WTC11 (cell line): Measurements from ENCODE around the gene PSMA1.

Experiments
- EMX1 ChIP-seq: fragments of 250-450 bp; sonication (Bioruptor Pico); IDR thresholded peaks from 2 replicates; pipeline ENCODE4 v1.8.0; 2021; ENCODE audit warnings: mild to moderate bottlenecking
- IRF2 ChIP-seq: sonication (generic); formaldehyde crosslinking; IDR thresholded peaks from 2 replicates; pipeline ENCODE4 v1.8.0; 2022; ENCODE audit warnings: low read depth, missing genetic modification reagents, borderline replicate concordance
- JUN ChIP-seq: sonication (generic); formaldehyde crosslinking; IDR thresholded peaks from 2 replicates; pipeline ENCODE4 v1.8.0; 2023; ENCODE audit warnings: mild to moderate bottlenecking, missing genetic modification reagents
- NR1H2 ChIP-seq: sonication (generic); formaldehyde crosslinking; IDR thresholded peaks from 2 replicates; pipeline ENCODE4 v1.9.0; 2021; ENCODE audit warnings: mild to moderate bottlenecking, moderate library complexity, missing genetic modification reagents
- TCF7 ChIP-seq: sonication (generic); formaldehyde crosslinking; IDR thresholded peaks from 2 replicates; pipeline ENCODE4 v1.8.0; 2022; ENCODE audit warnings: mild to moderate bottlenecking, low read depth, missing genetic modification reagents, moderate library complexity
- ZNF671 ChIP-seq: fragments of 250-450 bp; sonication (Bioruptor Pico); IDR thresholded peaks from 2 replicates; pipeline ENCODE4 v1.8.0; 2021; ENCODE audit warnings: mild to moderate bottlenecking
- TF ChIP-seq, protein P1 (sequence below): fragments of 200-600 bp; IDR thresholded peaks from 2 replicates; pipeline ENCODE4 v1.8.0; 2022; ENCODE audit warnings: antibody characterized with exemption
- TF ChIP-seq, protein P2 (sequence below): sonication (generic); formaldehyde crosslinking; IDR thresholded peaks from 2 replicates; pipeline ENCODE4 v1.8.1; 2022; ENCODE audit warnings: low read depth, missing genetic modification reagents, borderline replicate concordance
- TF ChIP-seq, protein P3 (sequence below): sonication (generic); formaldehyde crosslinking; IDR thresholded peaks from 2 replicates; pipeline ENCODE4 v1.8.0; 2022; ENCODE audit warnings: mild to moderate bottlenecking, missing genetic modification reagents
- TF ChIP-seq, protein P4 (sequence below): sonication (generic); formaldehyde crosslinking; IDR thresholded peaks from 2 replicates; pipeline ENCODE4 v1.8.1; 2023; ENCODE audit warnings: mild to moderate bottlenecking, missing genetic modification reagents, borderline replicate concordance

DNA sequence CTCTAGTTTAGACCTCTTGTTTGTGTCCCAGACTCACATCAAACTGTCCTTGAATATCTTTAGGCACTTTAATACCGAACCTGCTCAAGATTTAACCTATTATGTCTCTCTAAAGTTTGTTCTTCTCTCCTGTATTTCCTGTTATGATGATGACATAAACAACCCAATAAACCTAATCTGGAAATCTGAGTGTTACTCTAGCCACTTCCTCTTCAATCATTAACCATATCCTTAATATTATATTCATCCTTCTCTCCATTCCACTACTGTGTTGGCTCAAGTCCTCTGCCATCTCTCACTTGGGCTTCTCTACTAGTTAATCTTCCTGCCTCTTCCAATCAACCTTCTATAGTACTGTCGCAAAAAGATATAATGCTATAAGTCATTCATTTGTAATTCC, 56.6 kb downstream of the PSMA1 start:
- TF ChIP-seq NR1H2 (CRISPR knock-in tag): no peak
- TF ChIP-seq, protein P1, sequence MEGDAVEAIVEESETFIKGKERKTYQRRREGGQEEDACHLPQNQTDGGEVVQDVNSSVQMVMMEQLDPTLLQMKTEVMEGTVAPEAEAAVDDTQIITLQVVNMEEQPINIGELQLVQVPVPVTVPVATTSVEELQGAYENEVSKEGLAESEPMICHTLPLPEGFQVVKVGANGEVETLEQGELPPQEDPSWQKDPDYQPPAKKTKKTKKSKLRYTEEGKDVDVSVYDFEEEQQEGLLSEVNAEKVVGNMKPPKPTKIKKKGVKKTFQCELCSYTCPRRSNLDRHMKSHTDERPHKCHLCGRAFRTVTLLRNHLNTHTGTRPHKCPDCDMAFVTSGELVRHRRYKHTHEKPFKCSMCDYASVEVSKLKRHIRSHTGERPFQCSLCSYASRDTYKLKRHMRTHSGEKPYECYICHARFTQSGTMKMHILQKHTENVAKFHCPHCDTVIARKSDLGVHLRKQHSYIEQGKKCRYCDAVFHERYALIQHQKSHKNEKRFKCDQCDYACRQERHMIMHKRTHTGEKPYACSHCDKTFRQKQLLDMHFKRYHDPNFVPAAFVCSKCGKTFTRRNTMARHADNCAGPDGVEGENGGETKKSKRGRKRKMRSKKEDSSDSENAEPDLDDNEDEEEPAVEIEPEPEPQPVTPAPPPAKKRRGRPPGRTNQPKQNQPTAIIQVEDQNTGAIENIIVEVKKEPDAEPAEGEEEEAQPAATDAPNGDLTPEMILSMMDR: no peak
- TF ChIP-seq, protein P2, sequence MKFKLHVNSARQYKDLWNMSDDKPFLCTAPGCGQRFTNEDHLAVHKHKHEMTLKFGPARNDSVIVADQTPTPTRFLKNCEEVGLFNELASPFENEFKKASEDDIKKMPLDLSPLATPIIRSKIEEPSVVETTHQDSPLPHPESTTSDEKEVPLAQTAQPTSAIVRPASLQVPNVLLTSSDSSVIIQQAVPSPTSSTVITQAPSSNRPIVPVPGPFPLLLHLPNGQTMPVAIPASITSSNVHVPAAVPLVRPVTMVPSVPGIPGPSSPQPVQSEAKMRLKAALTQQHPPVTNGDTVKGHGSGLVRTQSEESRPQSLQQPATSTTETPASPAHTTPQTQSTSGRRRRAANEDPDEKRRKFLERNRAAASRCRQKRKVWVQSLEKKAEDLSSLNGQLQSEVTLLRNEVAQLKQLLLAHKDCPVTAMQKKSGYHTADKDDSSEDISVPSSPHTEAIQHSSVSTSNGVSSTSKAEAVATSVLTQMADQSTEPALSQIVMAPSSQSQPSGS (CRISPR knock-in tag): no peak
- no peak for TF ChIP-seq EMX1 (CRISPR knock-in tag)
- no peak for TF ChIP-seq JUN (CRISPR knock-in tag)
- TF ChIP-seq, protein P3, sequence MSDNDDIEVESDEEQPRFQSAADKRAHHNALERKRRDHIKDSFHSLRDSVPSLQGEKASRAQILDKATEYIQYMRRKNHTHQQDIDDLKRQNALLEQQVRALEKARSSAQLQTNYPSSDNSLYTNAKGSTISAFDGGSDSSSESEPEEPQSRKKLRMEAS (CRISPR knock-in tag): no peak
- TF ChIP-seq ZNF671: no peak
- TF ChIP-seq, protein P4, sequence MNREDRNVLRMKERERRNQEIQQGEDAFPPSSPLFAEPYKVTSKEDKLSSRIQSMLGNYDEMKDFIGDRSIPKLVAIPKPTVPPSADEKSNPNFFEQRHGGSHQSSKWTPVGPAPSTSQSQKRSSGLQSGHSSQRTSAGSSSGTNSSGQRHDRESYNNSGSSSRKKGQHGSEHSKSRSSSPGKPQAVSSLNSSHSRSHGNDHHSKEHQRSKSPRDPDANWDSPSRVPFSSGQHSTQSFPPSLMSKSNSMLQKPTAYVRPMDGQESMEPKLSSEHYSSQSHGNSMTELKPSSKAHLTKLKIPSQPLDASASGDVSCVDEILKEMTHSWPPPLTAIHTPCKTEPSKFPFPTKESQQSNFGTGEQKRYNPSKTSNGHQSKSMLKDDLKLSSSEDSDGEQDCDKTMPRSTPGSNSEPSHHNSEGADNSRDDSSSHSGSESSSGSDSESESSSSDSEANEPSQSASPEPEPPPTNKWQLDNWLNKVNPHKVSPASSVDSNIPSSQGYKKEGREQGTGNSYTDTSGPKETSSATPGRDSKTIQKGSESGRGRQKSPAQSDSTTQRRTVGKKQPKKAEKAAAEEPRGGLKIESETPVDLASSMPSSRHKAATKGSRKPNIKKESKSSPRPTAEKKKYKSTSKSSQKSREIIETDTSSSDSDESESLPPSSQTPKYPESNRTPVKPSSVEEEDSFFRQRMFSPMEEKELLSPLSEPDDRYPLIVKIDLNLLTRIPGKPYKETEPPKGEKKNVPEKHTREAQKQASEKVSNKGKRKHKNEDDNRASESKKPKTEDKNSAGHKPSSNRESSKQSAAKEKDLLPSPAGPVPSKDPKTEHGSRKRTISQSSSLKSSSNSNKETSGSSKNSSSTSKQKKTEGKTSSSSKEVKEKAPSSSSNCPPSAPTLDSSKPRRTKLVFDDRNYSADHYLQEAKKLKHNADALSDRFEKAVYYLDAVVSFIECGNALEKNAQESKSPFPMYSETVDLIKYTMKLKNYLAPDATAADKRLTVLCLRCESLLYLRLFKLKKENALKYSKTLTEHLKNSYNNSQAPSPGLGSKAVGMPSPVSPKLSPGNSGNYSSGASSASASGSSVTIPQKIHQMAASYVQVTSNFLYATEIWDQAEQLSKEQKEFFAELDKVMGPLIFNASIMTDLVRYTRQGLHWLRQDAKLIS (CRISPR knock-in tag): no peak
- TF ChIP-seq TCF7 (CRISPR knock-in tag): no peak
- TF ChIP-seq IRF2 (CRISPR knock-in tag): no peak
